Peyer's patch (tissue), 4 donors: Measurements from ENCODE around the gene TM2D3.
A peak's percentile ranks its signal among the peaks of the same experiment; 100 is the strongest.

Experiments used
- CTCF ChIP-seq, 6 experiments: fragments of 450-650 bp in 4 of 6; fragments of 200-600 bp in 2 of 6; sonication (generic) in 1 of 6; IDR thresholded peaks; one replicate each; pipeline ENCODE4 v1.5.1; 2017 to 2019; ENCODE audit warnings: antibody characterized with exemption in 6 of 6, mild to moderate bottlenecking in 3 of 6, moderate library complexity in 1 of 6
- POLR2A ChIP-seq, 2 donors: fragments of 450-650 bp; IDR thresholded peaks; one replicate each; pipeline ENCODE4 v1.5.1; 2017; ENCODE audit warnings: antibody characterized with exemption in 2 of 2, mild to moderate bottlenecking in 2 of 2, moderate library complexity in 2 of 2

- TF ChIP-seq CTCF (IDR thresholded peaks at IDR 0.05) (peak; percentile 67 to 98 (median 92)), POLR2A (IDR thresholded peaks at IDR 0.05) (peak; percentile 86 to 90)
Measured at GRCh38 chr15:101652098-101652785, at the start of gene TM2D3.
